ENCODE results near the gene TMEM151A.
A peak's percentile ranks its signal among the peaks of the same experiment; 100 is the strongest.

Gene TMEM151A

DNA sequence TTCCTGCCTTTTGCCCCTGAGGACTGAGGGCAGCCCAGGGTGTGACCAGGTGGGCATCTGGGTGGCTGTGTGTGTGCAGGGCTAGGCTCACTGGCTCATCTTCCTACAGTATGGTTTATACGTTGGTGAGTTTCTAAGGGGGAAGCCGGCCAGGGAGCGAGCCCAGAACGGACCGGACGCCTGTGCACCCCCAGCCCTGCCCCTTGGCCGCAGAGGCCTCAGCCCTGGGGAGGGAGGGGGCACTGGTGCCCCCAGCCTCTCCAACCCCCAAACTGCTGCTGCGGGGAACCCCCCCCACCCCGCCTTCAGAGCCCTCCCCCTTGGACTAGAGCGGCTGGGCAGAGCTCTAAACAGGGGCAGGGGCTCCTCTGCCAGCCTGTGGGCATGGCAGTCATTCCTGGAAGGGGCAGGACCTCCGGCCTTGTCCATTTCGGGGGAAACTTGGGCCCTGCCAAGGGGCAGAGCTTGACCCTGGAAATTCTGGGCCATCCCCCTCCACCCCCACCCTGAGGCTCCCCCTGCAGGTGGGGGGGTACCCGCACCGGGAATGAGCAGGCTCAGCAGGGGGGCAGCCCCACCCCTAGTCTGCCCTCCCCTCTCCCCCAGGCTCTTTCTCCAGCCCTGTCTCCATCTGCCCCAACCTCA lies 8.1 kb upstream of the TMEM151A start:
- DNase-seq: no peak

DNA sequence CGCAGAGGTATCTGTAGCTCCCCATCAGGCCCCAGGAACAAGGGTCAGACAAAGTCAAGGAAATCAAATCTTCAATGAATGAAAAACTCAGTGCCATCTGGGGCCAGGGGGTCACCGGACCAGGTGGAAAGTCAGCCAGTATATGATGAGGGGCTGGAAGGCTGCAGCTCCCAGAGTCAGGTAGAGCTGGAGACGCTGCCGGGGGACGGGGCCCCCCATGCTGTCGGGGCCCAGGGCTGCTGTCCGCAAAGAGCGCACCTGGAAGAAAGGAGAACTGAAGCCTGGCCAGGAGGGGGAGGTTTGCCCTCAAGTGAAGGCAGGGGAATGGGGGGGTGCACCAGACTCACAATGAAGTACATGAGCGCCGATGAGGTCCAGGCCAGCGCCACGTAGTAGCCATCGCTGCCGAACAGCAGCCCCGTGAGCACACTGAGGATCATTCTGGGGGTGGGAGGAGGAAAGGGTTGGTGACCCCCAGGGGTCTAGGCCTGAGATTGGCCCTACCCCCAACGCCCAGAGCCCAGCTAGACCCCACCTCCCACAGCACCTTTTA lies 7.1 kb upstream of the TMEM151A start:
- DNase-seq: no peak

DNA sequence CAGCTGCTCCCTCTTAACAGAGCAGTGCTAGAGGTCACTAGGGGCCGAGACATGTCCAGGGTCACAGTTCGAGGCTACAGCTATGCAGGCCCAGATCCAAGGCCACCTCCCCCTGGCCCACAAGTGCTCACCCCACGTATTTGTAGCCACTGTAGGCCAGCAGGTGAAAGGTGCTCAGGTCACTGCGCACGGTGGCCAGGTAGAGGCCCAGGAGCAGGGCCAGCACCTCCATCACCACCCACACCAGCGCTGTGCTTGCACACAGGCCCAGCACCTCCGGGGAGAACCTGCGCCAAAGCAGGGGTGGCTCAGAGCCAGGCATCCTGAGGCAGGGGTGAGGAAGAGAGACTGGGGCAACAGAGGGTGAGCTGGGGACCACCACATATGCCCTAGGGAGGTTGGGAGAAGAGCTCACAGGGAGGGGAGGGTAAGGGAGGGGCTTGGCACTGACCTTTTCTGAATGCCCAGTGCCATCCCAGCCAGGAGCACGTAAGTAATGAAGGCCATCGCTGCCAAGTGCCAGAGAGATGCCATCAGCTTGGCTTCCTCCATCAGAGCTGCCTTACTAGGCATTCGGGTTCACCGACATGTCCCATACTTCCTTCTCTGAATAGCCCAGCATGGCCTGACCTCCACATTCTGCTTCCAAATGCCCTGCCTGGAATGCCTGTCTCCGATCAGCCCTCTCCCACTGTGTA lies 6.3 kb upstream of the TMEM151A start:
- DNase-seq: no peak

DNA sequence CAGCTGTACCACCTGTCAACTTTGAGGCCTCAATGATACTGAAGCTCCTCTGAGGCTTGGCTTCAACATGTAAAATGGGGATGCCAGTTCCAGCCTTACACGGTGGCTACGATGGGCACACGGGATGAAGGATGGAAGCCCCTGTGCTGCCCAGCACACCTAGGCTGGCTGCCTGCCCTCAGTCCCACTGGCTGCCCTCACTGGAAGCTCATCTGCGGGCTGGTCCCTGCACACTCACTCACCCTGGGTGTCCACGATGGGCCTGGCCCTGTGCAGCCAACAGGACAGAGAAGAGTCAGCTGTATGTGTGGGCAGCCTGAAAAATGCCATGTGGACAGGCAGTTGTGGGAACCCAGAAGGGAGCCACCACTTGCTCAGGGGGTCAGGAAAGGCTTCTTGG lies 5.0 kb upstream of the TMEM151A start:
- no peak for DNase-seq

DNA sequence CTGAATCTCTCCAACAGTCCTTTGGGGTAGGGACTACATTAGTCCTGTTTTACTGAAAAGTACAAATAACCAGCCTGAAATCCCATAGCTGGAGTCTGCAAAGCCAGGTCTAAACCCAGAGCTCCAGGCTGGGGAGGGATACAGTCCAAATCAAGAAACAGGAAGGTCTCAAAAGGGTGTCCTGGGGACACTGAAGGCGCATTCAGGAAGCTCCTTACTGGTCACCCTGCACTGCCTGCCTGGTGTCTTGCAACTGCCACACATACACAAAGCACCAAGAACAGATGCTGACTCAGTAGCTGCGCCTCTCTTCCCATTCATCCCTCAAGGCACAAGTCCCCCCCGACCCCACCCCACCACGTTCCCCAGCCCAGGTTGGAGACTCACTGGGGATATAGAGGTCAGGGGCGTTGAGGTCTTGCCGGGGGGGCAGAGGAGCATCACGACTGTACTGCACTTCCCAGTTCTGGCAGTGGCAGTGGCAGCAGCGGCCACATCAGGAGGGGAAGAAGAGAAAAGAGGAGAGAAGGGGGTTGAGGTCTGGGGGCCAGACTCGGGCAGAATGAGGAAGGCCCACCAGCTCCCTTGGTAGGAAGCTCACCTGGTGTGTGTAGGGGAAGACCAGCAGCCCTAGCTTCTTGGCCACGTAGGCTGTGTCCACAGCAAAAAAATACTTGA lies 4.3 kb upstream of the TMEM151A start:
- DNase-seq: no peak

DNA sequence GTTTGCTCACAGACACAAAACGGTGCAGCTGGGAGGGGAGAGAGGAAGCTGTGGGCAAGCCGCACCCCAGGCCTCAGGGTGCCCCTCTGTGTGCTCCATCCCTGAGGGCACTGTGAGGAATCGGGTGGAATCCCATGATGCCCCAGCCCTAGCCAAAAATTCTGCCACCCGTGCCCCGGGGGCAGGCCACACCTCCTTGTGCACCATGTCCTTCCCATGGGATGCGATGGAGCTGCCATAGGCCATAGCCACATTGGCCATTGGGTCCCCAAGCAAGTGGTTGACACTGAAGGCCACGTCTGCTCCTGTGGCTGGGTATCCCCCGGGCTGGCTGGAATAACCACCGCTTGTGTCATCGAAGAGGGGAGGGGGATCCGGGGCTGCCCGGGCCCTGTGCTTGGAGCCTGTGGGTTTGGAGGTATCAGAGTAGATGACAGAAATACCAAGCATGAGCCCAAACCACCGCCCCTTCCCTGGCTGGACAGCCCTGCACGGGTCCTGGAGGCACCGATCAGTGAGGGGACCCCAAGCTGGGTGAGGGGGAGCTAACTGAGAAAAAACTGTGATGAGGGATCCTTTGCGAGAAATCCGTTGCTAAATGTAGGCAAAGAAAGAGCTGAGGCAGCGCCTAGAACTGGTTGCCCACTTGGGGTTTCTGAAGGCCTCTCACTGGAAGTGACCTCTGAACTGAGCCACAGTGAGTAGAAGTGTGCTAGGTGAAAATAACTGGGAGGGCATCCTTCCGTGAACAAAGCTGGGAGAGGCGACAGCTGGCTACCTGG lies 3.6 kb upstream of the TMEM151A start:
- DNase-seq: no peak

DNA sequence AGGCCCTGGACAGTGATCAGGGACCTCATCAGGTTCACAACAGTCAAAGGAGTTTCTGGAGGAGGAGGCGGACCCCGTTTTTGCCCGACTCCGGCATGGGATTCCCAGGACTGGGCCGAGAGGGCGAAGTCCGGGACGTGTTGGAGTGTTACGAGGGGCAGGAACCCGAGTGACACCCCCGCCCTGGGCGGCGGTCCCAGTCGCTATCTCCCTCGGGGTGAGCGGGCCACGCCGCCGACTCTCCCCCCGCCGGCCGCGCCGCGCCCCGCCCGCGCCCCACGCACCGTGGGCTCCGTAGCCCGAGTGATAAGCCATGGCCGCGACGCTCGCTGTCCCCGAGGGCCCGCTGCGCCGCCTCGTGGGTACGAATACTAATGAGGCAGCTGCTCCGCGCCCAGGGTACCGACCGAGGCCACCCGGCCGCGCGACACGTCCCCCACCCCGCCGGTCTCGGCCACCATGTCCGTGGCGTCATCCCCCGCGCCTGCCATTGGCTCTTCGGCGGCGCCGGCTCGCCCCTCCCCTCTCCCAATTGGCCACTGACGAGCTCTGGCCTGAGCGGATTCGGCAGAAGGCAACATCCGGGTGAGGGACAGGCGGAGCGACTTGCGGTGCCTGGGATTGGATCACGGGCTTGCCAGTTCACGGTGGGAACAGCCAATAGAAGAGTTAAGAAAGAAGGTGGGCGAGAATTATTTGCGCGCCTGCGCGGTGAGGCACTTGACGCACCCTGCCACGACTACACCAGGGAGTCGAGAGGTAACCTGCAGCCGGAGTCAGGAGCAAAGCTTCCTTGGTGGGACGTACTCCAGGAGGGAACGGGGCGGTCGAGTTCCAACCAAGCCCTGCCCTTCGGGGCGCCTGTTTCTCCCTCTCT lies 2.8 kb upstream of the TMEM151A start, which contains the start of gene YIF1A:
Gene YIF1A (minus strand): TSS at position 473 of the 877 bp plus-strand sequence. CDS start 158 bp downstream, at position 315.
- peak; percentile 96 for DNase-seq

DNA sequence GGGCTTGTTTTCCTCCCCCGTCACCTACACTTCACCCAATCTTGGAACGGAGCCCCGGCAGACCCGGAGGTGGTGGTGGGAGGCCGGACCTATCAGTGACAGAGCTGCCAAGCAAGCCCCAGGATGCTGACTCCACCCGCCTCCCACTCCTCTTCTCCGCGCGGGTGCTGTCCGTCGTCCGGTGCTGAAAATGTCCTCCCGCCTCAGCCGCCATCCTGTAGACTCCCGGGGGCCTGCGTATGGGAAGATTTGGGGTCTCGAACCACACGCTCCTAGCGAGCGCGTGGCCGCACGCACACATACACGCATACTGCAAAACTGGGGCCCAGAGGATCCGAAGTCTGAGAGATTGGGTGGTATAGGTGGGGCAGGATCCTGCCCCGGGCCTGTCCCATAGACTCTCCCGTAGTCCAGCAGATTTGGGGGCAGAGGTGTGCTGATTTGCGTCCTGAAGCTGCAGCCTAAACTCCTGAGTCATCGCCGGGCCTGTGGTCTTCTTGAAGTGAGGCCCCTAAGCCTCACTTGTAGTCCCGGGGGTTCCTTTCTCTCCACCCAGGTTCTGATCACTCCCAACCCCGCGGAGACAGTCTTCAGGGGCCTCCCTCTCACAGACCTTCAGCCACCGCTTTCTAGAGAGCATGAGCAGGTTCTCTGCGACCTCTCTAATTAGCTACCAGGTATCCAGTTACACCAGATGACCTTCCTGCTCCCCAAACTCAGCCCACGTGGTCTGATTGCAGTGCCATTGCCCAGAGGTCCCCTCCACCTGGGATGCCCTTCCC lies 2.0 kb upstream of the TMEM151A start:
- DNase-seq: no peak

DNA sequence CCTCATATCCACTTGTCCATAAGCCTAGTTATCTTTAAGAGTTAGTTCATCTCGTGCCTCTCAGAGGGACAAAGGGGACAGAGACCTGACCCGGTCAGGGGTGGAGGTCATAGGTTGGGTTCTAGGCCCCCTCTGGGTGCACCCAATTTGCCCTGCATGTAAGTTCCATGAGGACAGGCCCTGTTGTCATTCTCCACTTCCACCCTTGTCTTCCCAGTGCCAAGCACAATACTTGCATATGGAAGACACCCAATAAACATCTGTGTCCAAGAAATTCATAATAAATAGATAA lies 1.4 kb upstream of the TMEM151A start:
- DNase-seq: no peak

DNA sequence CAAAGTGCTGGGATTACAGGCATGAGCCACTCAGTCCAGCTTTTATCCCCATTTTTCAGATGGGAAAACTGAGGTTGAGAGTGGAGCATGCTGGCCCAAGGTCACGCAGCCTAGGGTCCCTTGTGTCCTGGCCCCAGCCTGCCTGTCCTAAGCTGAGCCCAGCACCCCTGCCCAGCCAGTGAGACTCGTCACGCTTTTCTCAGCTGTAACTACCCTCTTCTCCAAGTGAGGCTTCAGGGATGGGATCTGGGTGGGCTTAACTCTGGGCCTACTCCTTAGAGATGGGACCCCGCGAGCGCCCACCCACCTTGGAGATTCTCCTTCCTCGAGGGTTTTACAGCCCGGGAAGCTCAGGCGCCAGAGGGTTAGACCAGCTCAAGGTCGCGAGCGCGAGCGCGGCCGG lies 390 bp upstream of the TMEM151A start:
- DNase-seq: no peak

DNA sequence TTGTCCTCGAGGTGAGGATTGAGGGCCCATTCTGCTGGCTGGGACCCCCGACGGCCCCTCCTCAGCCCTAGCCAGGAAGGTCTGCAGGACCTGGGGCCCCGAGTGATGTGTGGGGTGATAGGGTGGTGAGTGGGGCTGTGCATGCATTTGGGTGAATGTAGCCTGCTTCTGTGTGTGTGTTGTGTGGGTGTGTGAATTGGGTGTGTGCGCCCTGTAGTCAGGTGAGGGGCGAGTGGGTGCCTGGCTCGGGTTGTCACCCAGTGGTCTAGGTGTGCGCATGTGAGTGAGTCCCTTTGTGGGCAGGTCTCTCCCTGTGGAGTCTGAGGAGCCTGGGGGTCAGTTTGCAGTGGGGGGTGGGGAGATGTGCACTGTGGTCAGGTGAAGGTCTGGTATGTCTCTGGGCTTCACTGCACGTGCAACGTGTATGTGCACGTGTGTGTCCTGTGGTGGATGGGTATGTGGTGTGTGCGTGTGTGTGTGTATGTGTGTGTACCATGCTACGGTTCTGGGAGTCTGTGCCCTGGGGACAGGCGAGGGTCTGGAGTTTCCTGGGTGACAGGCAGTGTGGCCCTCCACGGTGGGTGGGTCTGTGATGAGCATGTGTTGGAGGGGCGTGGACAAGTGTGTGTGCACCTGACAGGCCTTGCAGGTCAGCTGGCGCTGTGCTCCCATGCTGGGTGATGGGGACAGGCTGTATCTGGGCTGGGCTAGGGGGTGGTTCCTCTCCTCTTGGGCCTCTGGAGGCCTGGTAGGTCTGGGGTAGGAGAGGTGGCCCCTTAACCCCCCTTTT lies 1.0 kb downstream of the TMEM151A start:
- DNase-seq: no peak

DNA sequence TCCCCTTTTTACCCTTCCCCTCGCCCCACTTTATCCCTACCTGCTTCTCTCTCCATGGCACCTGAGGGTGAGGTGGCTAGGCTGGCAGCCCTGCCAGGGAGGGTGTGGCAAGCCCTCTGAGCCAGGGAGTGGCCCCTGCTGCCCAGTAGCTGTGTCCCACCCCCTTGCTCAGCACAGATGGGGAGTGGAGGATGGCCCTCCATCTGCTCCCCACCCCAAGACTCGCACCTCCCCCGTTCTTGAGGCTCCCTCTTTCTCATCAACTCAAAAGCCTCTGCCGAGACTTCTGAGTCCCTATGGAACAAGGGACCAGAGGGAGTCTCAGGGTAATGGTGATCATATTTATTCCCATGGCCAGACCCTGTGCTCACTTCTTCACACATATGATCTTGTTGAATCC lies 1.7 kb downstream of the TMEM151A start:
- DNase-seq: no peak

DNA sequence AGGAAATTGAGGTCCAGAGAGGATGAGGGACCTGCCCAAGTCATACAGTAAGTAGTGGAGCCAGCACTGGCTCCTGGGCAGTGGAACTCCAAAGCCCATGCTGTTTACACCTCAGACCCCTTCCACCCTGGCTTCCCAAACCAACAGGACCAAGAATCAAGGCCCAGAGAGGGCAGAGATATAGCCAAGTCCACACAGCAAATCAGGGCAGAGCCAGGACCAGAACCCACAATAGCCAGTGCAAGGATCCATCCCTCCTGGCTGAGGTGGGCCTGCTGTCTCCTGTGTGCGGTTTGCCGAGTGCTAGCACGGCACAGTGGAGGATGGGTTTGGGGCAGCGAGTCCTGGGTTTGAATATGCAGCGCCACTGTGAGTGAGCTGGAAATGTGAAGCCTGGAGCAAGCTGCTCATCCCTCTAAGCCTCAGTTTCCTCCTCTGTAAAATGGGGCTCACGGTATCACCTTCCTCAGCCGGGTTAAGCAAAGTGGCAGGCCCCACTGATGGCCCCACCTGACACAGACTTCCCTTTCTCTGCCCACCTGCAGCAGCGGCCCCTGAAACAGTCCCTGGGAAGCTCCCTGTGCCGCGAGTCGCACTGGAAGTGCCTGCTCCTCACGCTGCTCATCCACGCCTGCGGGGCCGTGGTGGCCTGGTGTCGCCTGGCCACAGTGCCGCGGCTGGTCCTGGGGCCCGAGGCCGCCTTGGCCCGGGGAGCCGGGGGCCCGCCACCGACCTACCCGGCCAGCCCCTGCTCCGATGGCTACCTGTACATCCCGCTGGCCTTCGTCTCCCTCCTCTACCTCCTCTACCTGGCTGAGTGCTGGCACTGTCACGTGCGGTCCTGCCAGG lies 2.3 kb downstream of the TMEM151A start:
- DNase-seq: no peak

DNA sequence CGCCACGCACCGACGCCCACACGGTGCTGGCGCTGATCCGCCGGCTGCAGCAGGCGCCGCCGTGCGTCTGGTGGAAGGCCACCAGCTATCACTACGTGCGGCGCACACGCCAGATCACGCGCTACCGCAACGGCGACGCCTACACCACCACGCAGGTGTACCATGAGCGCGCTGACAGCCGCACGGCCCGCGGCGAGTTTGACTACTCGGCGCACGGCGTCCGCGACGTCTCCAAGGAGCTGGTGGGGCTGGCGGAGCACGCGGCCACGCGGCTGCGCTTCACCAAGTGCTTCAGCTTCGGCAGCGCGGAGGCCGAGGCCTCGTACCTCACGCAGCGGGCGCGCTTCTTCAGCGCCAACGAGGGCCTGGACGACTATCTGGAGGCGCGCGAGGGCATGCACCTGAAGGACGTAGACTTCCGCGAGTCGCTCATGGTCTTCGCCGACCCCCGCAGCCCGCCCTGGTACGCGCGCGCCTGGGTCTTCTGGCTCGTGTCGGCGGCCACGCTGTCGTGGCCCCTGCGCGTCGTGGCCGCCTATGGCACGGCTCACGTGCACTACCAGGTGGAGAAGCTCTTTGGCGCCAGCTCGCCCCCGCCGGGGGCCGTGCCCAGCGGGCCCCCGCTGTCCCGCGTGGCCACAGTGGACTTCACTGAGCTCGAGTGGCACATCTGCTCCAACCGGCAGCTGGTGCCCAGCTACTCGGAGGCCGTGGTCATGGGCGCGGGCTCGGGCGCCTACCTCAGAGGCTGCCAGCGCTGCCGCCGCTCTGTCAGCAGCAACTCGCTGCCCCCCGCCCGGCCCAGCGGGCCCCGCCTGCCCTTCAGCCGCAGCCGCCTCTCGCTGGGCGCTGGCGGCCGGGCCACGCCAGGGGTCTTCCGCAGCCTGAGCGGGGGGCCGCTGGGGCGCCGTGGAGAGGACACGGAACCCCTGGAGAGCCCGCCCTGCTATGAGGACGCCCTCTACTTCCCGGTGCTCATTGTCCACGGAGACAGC lies 3.2 kb downstream of the TMEM151A start:
- no peak for DNase-seq

DNA sequence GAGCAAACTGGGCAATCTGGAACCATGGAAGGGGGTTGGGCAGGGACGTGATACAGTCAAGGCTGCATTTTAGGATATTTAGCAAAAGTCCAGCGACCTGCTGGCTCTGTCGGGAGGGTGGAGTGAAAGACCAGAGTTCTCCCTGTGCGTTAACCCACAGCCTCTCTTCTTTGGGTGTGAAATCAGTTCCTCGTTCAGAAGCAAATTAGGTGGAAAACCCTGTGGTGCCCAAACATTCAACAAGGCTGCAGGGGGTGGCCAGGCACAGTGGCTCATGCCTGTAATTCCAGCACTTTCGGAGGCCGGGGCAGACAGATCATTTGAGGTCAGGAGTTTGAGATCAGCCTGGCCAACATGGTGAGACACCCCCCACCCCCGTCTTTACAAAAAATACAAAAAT lies 5.9 kb downstream of the TMEM151A start:
- DNase-seq: no peak

DNA sequence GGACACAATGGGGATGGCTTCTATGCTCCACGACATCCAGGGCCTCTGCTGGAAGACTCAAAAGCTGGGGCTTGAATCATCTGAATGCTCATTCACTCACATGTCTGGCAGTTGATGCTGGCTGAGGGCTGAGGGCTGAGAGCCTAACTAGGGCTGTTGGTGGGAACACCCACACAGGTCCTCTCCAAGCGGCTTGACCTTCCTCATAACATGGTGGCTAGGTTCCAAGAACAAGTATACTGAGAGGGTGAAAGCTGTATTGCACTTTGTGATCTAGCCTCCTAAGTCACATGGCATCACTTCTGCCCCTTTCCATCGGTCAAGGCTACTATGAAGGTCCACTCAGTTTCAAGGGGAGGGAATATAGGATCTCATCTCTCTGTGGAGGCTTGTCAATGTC lies 7.5 kb downstream of the TMEM151A start:
- no peak for DNase-seq

DNA sequence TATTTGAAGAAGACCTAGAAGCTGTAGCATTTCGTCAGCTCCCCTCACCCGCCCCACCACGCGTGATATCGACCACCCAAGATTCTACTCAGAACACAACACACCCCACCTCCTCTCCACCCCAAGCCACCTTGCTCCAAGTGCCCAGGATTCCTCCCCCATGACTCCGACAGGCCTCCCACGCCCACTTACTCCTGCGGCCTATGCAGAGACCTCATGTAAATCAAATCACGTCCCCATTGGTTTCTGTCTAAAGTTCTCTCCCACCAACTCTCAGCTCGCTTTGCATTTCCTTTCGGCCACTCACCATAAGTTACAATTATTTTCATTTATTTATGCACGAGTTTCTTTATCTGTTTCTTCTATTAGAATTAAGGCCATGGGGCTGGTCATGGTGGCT lies 11.0 kb downstream of the TMEM151A start:
- no peak for DNase-seq

DNA sequence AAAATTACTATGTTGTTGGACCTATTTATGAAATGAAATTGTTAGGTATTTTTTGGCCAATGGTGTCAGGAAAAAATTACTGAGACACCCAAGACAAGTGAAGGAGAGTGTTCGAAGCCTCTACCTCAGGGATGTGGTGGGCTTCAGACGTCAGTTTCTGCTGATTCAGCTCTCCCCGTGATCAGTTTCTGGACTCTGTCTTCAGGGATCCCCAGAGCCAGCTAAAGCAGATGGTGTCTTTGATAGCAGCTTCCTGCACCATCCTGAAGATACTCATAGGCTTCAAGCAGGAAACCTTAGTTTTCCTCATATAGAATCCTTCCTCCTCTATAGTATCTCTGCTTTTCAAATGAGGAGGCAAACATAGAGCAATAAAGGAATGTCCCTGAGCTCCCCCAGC lies 17.8 kb downstream of the TMEM151A start:
- no peak for DNase-seq

Data from GF-D8 (cell line).